ENCODE data around the gene PPME1. TPM values are rescaled to one million over a fixed set of nuclear protein-coding genes. Genes with fewer than 3 reads are reported as not detected.

Gene PPME1
- total RNA-seq, 2 experiments from 2014 or later, result 13.7 to 16.3 TPM

DNA sequence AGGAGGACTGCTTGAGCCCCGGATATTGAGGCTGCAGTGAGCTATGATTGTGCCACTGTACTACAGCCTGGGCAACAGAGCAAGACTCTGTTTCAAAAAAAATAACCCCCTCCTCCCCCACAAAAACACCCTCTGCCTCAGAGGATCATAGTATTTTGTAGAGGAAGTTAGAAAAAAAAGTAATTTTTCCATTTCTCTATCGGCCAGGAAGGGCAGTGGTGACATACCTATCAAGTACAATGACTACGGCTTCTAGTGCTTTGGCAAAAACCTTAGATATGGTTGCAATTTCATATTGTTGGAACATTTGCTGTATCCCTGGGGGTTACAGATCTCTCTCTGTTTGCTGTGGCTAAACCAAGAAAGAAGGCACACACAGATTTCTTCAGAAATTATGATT is 29.2 kb upstream of the PPME1 start:
- H3K9me3 Mint-ChIP-seq, result no peaks in the 10 kb centered on the region
- TF ChIP-seq, protein P1, sequence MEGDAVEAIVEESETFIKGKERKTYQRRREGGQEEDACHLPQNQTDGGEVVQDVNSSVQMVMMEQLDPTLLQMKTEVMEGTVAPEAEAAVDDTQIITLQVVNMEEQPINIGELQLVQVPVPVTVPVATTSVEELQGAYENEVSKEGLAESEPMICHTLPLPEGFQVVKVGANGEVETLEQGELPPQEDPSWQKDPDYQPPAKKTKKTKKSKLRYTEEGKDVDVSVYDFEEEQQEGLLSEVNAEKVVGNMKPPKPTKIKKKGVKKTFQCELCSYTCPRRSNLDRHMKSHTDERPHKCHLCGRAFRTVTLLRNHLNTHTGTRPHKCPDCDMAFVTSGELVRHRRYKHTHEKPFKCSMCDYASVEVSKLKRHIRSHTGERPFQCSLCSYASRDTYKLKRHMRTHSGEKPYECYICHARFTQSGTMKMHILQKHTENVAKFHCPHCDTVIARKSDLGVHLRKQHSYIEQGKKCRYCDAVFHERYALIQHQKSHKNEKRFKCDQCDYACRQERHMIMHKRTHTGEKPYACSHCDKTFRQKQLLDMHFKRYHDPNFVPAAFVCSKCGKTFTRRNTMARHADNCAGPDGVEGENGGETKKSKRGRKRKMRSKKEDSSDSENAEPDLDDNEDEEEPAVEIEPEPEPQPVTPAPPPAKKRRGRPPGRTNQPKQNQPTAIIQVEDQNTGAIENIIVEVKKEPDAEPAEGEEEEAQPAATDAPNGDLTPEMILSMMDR (IDR thresholded peaks at IDR 0.05), result no peak
- H3K27ac Mint-ChIP-seq, result no peak overlapping the region
- no peaks in the 10 kb centered on the region for H3K27me3 ChIP-seq (ENCODE audit: control insufficient read depth in 1 of 2, insufficient read depth in 2 of 2, low read length in 2 of 2)
- no peak overlapping the region for H3K4me3 ChIP-seq (ENCODE audit: low read length)
- no peaks in the 10 kb centered on the region for H3K27me3 Mint-ChIP-seq
- no peaks in the 10 kb centered on the region for H3K4me1 ChIP-seq (ENCODE audit: insufficient read depth, low read length)
- intact Hi-C loops (cut with DNase I, micrococcal nuclease), result no loop called here
- no peaks in the 10 kb centered on the region for H3K9me3 ChIP-seq (ENCODE audit: control insufficient read depth in 1 of 2, insufficient read depth in 1 of 2, low read length in 2 of 2)
- no peak overlapping the region for H3K27ac ChIP-seq (ENCODE audit: low read depth in 1 of 2, low read length in 2 of 2)
- no peak for DNase-seq
- peaks cover 43% of the 10 kb centered on the region for H3K36me3 Mint-ChIP-seq (ENCODE audit: low read depth)
- H3K4me3 Mint-ChIP-seq, result no peak overlapping the region
- peaks cover 23% of the 10 kb centered on the region for H3K36me3 ChIP-seq (ENCODE audit: insufficient read depth, low read length)
- ChIA-PET POLR2A (no interaction called here), CTCF (no interaction called here)
- ATAC-seq (ENCODE audit: poor library complexity), result no peak
- H3K4me1 Mint-ChIP-seq (ENCODE audit: low read depth), result peaks cover 4% of the 10 kb centered on the region

DNA sequence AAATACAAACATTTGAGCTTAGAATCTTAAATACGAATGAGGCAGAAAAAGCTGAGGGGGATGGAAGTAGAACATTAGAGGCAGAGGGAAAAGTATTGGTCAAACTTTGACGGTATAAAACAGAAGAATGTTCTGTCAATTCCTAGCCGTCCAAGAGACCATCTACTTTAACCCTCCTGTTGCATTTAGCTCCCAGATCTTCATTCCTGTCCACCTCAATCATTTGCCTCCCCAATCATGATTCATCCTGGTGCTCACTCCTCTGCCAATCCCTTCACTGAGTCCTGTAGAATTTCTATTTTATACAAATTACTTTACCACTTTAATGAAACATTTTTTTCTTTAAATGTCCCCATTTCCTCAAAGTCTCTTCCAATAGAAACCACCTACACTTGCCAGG is 28.5 kb upstream of the PPME1 start:
- CTCF ChIA-PET, result interaction anchor here (0.6 kb wide), 1 partner anchor 453 kb away, joined by 3 read pairs; no protein-coding TSS in a partner anchor
- TF ChIP-seq, protein P1 (IDR thresholded peaks at IDR 0.05), result no peak

DNA sequence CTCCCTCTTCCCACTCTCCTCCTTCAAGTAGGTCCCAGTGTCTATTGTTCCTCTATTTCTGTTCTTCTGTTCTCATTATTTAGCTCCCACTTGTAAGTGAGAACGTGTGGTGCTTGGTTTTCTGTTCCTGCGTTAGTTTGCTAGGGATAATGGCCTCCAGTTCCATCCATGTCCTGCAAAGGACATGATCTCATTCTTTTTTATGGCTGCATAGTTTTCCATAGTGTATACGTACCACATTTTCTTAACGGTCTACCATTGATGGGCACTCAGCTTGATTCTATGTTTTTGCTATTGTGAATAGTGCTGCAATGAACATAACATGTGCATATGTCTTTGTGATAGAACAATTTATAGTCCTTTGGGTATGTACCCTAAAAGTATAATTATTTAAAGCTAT is 26.5 kb upstream of the PPME1 start:
- Mint-ChIP-seq H3K9me3 (no peaks in the 10 kb centered on the region), H3K4me3 (no peak overlapping the region)
- H3K36me3 ChIP-seq (ENCODE audit: insufficient read depth, low read length), result peaks cover 2% of the 10 kb centered on the region

More for the DNA sequence above, 28.5 kb upstream of the PPME1 start:
- H3K27ac Mint-ChIP-seq, result no peak overlapping the region
- no peak for DNase-seq
- H3K9me3 Mint-ChIP-seq, result no peaks in the 10 kb centered on the region
- Histone ChIP-seq H3K9me3 (ENCODE audit: control insufficient read depth in 1 of 2, insufficient read depth in 1 of 2, low read length in 2 of 2) (no peaks in the 10 kb centered on the region), H3K27ac (ENCODE audit: low read depth in 1 of 2, low read length in 2 of 2) (no peak overlapping the region), H3K27me3 (ENCODE audit: control insufficient read depth in 1 of 2, insufficient read depth in 2 of 2, low read length in 2 of 2) (no peaks in the 10 kb centered on the region), H3K36me3 (ENCODE audit: insufficient read depth, low read length) (peaks cover 20% of the 10 kb centered on the region), H3K4me1 (ENCODE audit: insufficient read depth, low read length) (no peaks in the 10 kb centered on the region), H3K4me3 (ENCODE audit: low read length) (no peak overlapping the region)
- POLR2A ChIA-PET, result no interaction called here
- H3K4me1 Mint-ChIP-seq (ENCODE audit: low read depth), result peaks cover 4% of the 10 kb centered on the region
- H3K36me3 Mint-ChIP-seq (ENCODE audit: low read depth), result peaks cover 42% of the 10 kb centered on the region
- no peaks in the 10 kb centered on the region for H3K27me3 Mint-ChIP-seq
- no peak overlapping the region for H3K4me3 Mint-ChIP-seq
- no peak for ATAC-seq (ENCODE audit: poor library complexity)
- intact Hi-C loops (cut with DNase I, micrococcal nuclease), result no loop called here

More for the DNA sequence above, 26.5 kb upstream of the PPME1 start:
- intact Hi-C loops (cut with DNase I, micrococcal nuclease), result no loop called here
- Mint-ChIP-seq H3K27me3 (no peaks in the 10 kb centered on the region), H3K36me3 (ENCODE audit: low read depth) (peaks cover 36% of the 10 kb centered on the region), H3K4me1 (ENCODE audit: low read depth) (peaks cover 11% of the 10 kb centered on the region), H3K27ac (no peak overlapping the region)
- H3K27ac ChIP-seq (ENCODE audit: low read depth in 1 of 2, low read length in 2 of 2), result no peak overlapping the region
- H3K27me3 ChIP-seq (ENCODE audit: control insufficient read depth in 1 of 2, insufficient read depth in 2 of 2, low read length in 2 of 2), result no peaks in the 10 kb centered on the region
- TF ChIP-seq, protein P1 (IDR thresholded peaks at IDR 0.05), result no peak
- DNase-seq, result no peak
- no peak for ATAC-seq (ENCODE audit: poor library complexity)
- no peaks in the 10 kb centered on the region for H3K9me3 ChIP-seq (ENCODE audit: control insufficient read depth in 1 of 2, insufficient read depth in 1 of 2, low read length in 2 of 2)
- H3K4me1 ChIP-seq (ENCODE audit: insufficient read depth, low read length), result no peaks in the 10 kb centered on the region
- CTCF ChIA-PET, result no interaction called here
- POLR2A ChIA-PET, result no interaction called here
- H3K4me3 ChIP-seq (ENCODE audit: low read length), result no peak overlapping the region

All from CD4-positive, alpha-beta T cell (primary cell).